BLaER1 (cell line): ENCODE data around the gene CDH4.

ENCODE experiments used
- H3K27ac ChIP-seq: shearing (Covaris generic); formaldehyde crosslinking; 2 replicates; pipeline ENCODE4 v1.8.1; 2022
- H3K27me3 ChIP-seq: shearing (Covaris generic); formaldehyde crosslinking; 2 replicates; pipeline ENCODE4 v1.8.1; 2022
- H3K36me3 ChIP-seq: shearing (Covaris generic); formaldehyde crosslinking; 2 replicates; pipeline ENCODE4 v1.8.1; 2022
- H3K4me1 ChIP-seq: shearing (Covaris generic); formaldehyde crosslinking; 2 replicates; pipeline ENCODE4 v1.8.1; 2022
- H3K4me2 ChIP-seq: shearing (Covaris generic); formaldehyde crosslinking; 2 replicates; pipeline ENCODE4 v1.8.1; 2022
- H3K4me3 ChIP-seq: shearing (Covaris generic); formaldehyde crosslinking; 2 replicates; pipeline ENCODE4 v1.8.1; 2022
- H3K9ac ChIP-seq: shearing (Covaris generic); formaldehyde crosslinking; 2 replicates; pipeline ENCODE4 v1.8.1; 2022
- H3K9me3 ChIP-seq: shearing (Covaris generic); formaldehyde crosslinking; 2 replicates; pipeline ENCODE4 v1.8.1; 2022
- H4K20me1 ChIP-seq: shearing (Covaris generic); formaldehyde crosslinking; 2 replicates; pipeline ENCODE4 v1.8.1; 2022
- Cebpa-rat ChIP-seq: shearing (Covaris generic); IDR thresholded peaks from 2 replicates; pipeline ENCODE4 v1.8.1; 2022

The CDH4 gene

GRCh38 chr20:61252601-61253263 is 671 bp downstream of the CDH4 start:
- H3K36me3 ChIP-seq, result no peaks in the 10 kb centered on the region
- H3K9ac ChIP-seq, result peak overlapping the region; percentile 70
- H3K9me3 ChIP-seq, result no peaks in the 10 kb centered on the region
- H3K27me3 ChIP-seq, result peaks cover 73% of the 10 kb centered on the region
- peaks cover 38% of the 10 kb centered on the region for H3K4me1 ChIP-seq
- peaks cover 13% of the 10 kb centered on the region for H4K20me1 ChIP-seq
- no peak for TF ChIP-seq Cebpa-rat
- peak overlapping the region; percentile 65 for H3K27ac ChIP-seq
- peak overlapping the region; percentile 74 for H3K4me3 ChIP-seq
- H3K4me2 ChIP-seq, result peak overlapping the region; percentile 87

- H3K4me1 ChIP-seq, result peaks cover 43% of the 10 kb centered on the region
- no peak for TF ChIP-seq Cebpa-rat
- H3K36me3 ChIP-seq, result no peaks in the 10 kb centered on the region
- H3K27me3 ChIP-seq, result peaks cover 73% of the 10 kb centered on the region
- H3K9ac ChIP-seq, result peak overlapping the region; percentile 70
- peaks cover 13% of the 10 kb centered on the region for H4K20me1 ChIP-seq
- H3K27ac ChIP-seq, result peak overlapping the region; percentile 65
- no peaks in the 10 kb centered on the region for H3K9me3 ChIP-seq
- H3K4me2 ChIP-seq, result peak overlapping the region; percentile 87
- peak overlapping the region; percentile 74 for H3K4me3 ChIP-seq
Measured at GRCh38 chr20:61253264-61253639, 1.2 kb downstream of the CDH4 start.

- H3K4me3 ChIP-seq, result peak overlapping the region; percentile 74
- peak overlapping the region; percentile 70 for H3K9ac ChIP-seq
- TF ChIP-seq Cebpa-rat, result no peak
- H3K27ac ChIP-seq, result peak overlapping the region; percentile 65
- H4K20me1 ChIP-seq, result peaks cover 13% of the 10 kb centered on the region
- H3K27me3 ChIP-seq, result peaks cover 70% of the 10 kb centered on the region
- H3K36me3 ChIP-seq, result peaks cover 5% of the 10 kb centered on the region; the same call in 1 of the 2 replicates
- peaks cover 44% of the 10 kb centered on the region for H3K4me1 ChIP-seq
- H3K4me2 ChIP-seq, result peak overlapping the region; percentile 87
- H3K9me3 ChIP-seq, result peaks cover 6% of the 10 kb centered on the region; the same call in 1 of the 2 replicates
Measured at GRCh38 chr20:61253640-61254511, 1.8 kb downstream of the CDH4 start.

DNA sequence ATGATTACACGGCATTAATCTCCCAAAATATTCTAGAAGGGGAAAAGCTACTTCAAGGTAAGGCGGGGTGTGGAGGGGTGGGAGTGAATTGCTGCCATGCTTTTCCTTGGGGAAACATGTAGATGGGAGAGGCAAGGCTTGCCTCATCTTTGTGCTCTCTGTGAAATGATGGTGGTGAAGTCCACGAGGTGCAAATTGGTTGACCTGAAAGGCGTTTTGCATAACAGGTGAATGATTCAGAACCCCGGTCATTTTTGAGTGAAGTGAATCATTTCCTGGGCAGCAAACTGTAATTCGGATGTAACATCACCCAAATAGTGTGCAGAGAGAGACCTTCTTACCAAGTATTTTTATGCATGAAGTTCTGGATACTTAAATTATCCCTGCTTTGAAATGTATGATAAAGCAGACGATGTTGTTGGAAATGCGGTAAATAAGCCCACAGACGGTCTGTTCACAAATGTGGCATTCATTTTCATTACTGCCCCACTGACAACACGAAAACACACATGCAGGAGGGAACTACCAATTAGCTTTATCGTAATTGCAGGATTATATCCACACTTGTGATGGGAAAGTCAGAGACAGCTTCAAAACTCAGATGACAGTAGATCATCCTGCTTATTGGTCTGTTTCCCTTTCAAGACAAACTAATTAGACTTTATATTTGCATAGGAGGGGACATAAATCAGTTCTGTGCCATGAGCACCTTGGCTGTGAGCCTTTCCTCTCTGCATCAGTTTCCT is 3.0 kb downstream of the CDH4 start:
- Histone ChIP-seq H3K4me3 (no peak overlapping the region), H3K4me2 (peak overlapping the region; percentile 87), H3K27ac (no peak overlapping the region), H3K9ac (no peak overlapping the region), H3K36me3 (peaks cover 9% of the 10 kb centered on the region; the same call in 1 of the 2 replicates), H4K20me1 (peaks cover 13% of the 10 kb centered on the region), H3K27me3 (peaks cover 60% of the 10 kb centered on the region), H3K9me3 (peaks cover 11% of the 10 kb centered on the region; the same call in 1 of the 2 replicates), H3K4me1 (peaks cover 44% of the 10 kb centered on the region)
- TF ChIP-seq Cebpa-rat, result no peak

- Histone ChIP-seq H3K4me1 (peaks cover 44% of the 10 kb centered on the region), H3K9ac (peak overlapping the region; percentile 40; the same call in 1 of the 2 replicates), H3K36me3 (peaks cover 9% of the 10 kb centered on the region; the same call in 1 of the 2 replicates), H3K9me3 (peaks cover 11% of the 10 kb centered on the region; the same call in 1 of the 2 replicates), H3K4me3 (0 out of 2 replicates have a peak overlapping the region, but pooled peaks have one; percentile 27), H3K27me3 (peaks cover 47% of the 10 kb centered on the region), H3K27ac (peak overlapping the region; percentile 57), H4K20me1 (peaks cover 12% of the 10 kb centered on the region; the same call in 1 of the 2 replicates), H3K4me2 (peak overlapping the region; percentile 86)
- TF ChIP-seq Cebpa-rat, result no peak
Measured at GRCh38 chr20:61256365-61256764, 4.3 kb downstream of the CDH4 start.

- Histone ChIP-seq H4K20me1 (peaks cover 7% of the 10 kb centered on the region; the same call in 1 of the 2 replicates), H3K27ac (peak overlapping the region; percentile 57), H3K4me3 (peak overlapping the region; percentile 27), H3K9me3 (peaks cover 11% of the 10 kb centered on the region; the same call in 1 of the 2 replicates), H3K36me3 (peaks cover 9% of the 10 kb centered on the region; the same call in 1 of the 2 replicates), H3K27me3 (peaks cover 42% of the 10 kb centered on the region), H3K9ac (peak overlapping the region; percentile 40; the same call in 1 of the 2 replicates), H3K4me2 (peak overlapping the region; percentile 86), H3K4me1 (peaks cover 40% of the 10 kb centered on the region)
- TF ChIP-seq Cebpa-rat, result no peak
Measured at GRCh38 chr20:61256824-61257223, 4.8 kb downstream of the CDH4 start.

DNA sequence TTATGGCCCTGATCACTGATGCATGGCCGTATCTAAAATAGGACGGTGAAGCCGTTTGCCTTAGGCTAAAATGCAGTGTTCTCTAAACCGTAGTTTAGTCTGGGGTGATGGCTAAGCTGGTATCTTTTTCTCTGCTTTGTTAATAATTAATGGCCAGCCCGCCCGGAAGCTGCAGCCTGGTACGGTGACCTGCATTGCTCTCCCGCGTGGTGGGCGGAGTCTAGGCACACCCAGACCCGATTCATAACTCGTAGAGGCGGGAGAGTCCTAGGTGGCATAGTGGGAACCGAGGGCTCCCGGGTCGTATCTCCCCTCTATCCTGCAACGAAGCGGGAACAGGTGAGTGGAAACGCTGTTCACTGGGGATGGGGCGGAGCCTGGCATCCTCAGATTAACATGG is 5.5 kb downstream of the CDH4 start:
- peaks cover 11% of the 10 kb centered on the region; the same call in 1 of the 2 replicates for H3K9me3 ChIP-seq
- no peak for TF ChIP-seq Cebpa-rat
- peaks cover 38% of the 10 kb centered on the region for H3K4me1 ChIP-seq
- H3K36me3 ChIP-seq, result peaks cover 9% of the 10 kb centered on the region; the same call in 1 of the 2 replicates
- peak overlapping the region; percentile 57 for H3K27ac ChIP-seq
- H3K27me3 ChIP-seq, result peaks cover 34% of the 10 kb centered on the region
- peak overlapping the region; percentile 27; the same call in 1 of the 2 replicates for H3K4me3 ChIP-seq
- peak overlapping the region; percentile 86 for H3K4me2 ChIP-seq
- peaks cover under 1% of the 10 kb centered on the region; the same call in 1 of the 2 replicates for H4K20me1 ChIP-seq
- H3K9ac ChIP-seq, result no peak overlapping the region

DNA sequence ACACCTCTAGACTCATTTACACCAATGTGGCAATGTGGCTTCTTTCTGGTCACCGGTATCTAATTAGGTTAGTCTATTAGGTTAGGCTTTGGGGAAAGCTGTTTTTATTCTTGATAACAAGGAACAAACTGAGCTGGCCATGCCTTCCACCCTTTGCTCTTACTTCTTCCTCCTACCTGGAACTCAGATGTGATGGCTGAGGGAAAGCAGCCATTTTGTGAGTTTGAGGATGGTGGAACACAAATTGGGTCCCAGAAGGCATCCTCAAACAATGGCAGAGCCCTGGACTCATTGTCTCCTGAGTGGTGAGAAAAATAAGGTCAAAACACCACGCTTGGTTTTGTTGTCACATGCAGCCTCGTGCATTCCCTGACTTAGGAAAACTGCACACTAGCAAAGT is 7.7 kb downstream of the CDH4 start:
- H3K27me3 ChIP-seq, result peaks cover 13% of the 10 kb centered on the region; the same call in 1 of the 2 replicates
- H3K4me1 ChIP-seq, result peaks cover 32% of the 10 kb centered on the region
- H3K4me3 ChIP-seq, result no peak overlapping the region
- H3K36me3 ChIP-seq, result peaks cover 9% of the 10 kb centered on the region; the same call in 1 of the 2 replicates
- no peak overlapping the region for H3K9ac ChIP-seq
- no peak for TF ChIP-seq Cebpa-rat
- H4K20me1 ChIP-seq, result no peaks in the 10 kb centered on the region
- H3K4me2 ChIP-seq, result no peak overlapping the region
- H3K9me3 ChIP-seq, result peaks cover 11% of the 10 kb centered on the region; the same call in 1 of the 2 replicates
- H3K27ac ChIP-seq, result no peak overlapping the region

DNA sequence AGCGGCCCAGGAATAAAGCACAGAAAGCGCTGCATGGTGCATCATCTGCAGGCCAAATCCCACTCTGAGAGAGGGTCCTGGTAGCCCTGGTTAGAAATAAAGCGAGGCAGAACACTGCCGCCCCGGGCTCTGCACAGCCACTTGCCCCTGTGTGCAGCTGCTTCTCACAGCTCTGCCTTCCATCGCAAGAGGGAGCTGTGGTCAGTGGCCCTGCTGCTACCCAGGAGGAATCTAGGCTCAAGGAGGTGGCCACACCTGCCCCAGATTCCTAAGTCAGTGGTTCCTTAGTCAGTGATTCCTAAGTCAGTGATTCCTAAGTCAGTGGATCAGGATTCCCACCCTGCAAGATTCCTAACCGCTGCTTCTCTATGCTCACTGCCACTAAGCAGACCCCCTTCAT is 8.8 kb downstream of the CDH4 start:
- Histone ChIP-seq H3K4me3 (no peak overlapping the region), H4K20me1 (no peaks in the 10 kb centered on the region), H3K9ac (no peak overlapping the region), H3K27me3 (peaks cover 1% of the 10 kb centered on the region; the same call in 1 of the 2 replicates), H3K4me2 (no peak overlapping the region), H3K9me3 (peaks cover 11% of the 10 kb centered on the region; the same call in 1 of the 2 replicates), H3K36me3 (peaks cover 9% of the 10 kb centered on the region; the same call in 1 of the 2 replicates), H3K27ac (no peak overlapping the region), H3K4me1 (peaks cover 30% of the 10 kb centered on the region)
- no peak for TF ChIP-seq Cebpa-rat
